ENCODE data around the gene CLASP1. TPM values are rescaled to one million over a fixed set of nuclear protein-coding genes. Genes with fewer than 3 reads are reported as not detected.
A peak's percentile ranks its signal among the peaks of the same experiment; 100 is the strongest.
"Not testable (repeated sequence)": the region's sequence is repeated elsewhere in the genome, so short reads cannot be mapped to it uniquely, and the experiment has no call there.

The CLASP1 gene
- total RNA-seq, 1 donor from 2014 or later: 163 TPM

DNA sequence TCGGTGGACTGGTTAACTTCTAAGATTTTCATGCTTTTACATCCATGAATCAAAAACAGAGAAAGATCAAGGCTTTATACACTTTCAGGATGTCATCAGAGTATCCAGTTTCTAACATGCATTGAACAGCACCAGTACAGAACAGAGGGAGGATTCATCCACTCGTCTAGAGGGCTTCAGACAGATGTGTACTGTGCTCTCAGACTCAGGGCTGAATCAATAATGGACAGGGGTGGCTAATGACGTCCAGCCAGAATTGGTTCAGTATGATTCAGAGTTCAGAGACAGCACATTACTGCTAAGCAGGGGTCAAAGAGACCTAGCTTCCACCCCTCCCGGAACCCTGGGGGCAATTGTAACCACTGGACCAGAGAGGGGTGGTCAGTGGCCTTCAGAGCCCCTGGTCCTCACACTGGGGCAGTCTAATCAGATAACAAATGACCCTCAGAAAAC is 81.3 kb downstream of the CLASP1 start:
- TF ChIP-seq CTCF (IDR thresholded peaks at IDR 0.05; ENCODE audit: partially characterized antibody, unreplicated experiment): no peak
- no peaks in the 10 kb centered on the region for H3K27me3 Mint-ChIP-seq (ENCODE audit: unreplicated experiment)
- DNase-seq: no peak
- H3K36me3 Mint-ChIP-seq (ENCODE audit: unreplicated experiment): no peaks in the 10 kb centered on the region
- H3K27ac Mint-ChIP-seq (ENCODE audit: unreplicated experiment): peak overlapping the region; percentile 73
- H3K4me3 Mint-ChIP-seq (ENCODE audit: unreplicated experiment): no peak overlapping the region
- H3K4me1 Mint-ChIP-seq (ENCODE audit: low read depth, unreplicated experiment): peaks cover 68% of the 10 kb centered on the region
- H3K9me3 Mint-ChIP-seq (ENCODE audit: unreplicated experiment): peaks cover 7% of the 10 kb centered on the region

DNA sequence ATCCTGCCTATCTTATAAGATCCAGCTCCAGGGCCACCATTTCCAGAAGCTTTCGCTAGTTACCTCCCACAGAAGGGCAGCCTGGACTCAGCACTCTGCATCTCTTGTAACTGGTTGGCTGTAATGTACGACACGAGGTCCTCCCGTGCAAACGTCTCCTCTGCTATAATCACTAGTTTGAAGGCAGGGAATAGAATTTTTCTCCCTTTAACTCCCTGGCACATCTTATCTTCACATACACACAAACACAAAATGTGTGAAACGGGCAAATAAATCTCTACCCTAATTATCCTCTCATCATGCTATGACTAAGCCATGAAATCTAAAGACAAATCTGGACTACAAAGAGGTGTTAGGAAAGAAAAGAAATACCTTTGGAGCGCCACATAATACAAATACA is 81.8 kb downstream of the CLASP1 start:
- H3K4me3 Mint-ChIP-seq (ENCODE audit: unreplicated experiment): peak overlapping the region; percentile 1
- TF ChIP-seq CTCF (IDR thresholded peaks at IDR 0.05; ENCODE audit: partially characterized antibody, unreplicated experiment): no peak
- no peak for DNase-seq
- H3K27me3 Mint-ChIP-seq (ENCODE audit: unreplicated experiment): peaks cover 2% of the 10 kb centered on the region
- peak overlapping the region; percentile 73 for H3K27ac Mint-ChIP-seq (ENCODE audit: unreplicated experiment)
- peaks cover 73% of the 10 kb centered on the region for H3K4me1 Mint-ChIP-seq (ENCODE audit: low read depth, unreplicated experiment)
- peaks cover 7% of the 10 kb centered on the region for H3K9me3 Mint-ChIP-seq (ENCODE audit: unreplicated experiment)
- H3K36me3 Mint-ChIP-seq (ENCODE audit: unreplicated experiment): no peaks in the 10 kb centered on the region

GRCh38 chr2:121565389-121566250 is 83.6 kb downstream of the CLASP1 start:
- Mint-ChIP-seq H3K4me3 (ENCODE audit: unreplicated experiment) (peak overlapping the region; percentile 70), H3K9me3 (ENCODE audit: unreplicated experiment) (peaks cover 7% of the 10 kb centered on the region), H3K27ac (ENCODE audit: unreplicated experiment) (peak overlapping the region; percentile 88), H3K27me3 (ENCODE audit: unreplicated experiment) (peaks cover 2% of the 10 kb centered on the region), H3K36me3 (ENCODE audit: unreplicated experiment) (no peaks in the 10 kb centered on the region), H3K4me1 (ENCODE audit: low read depth, unreplicated experiment) (peaks cover 70% of the 10 kb centered on the region)
- no peak for DNase-seq
- no peak for TF ChIP-seq CTCF (IDR thresholded peaks at IDR 0.05; ENCODE audit: partially characterized antibody, unreplicated experiment)

- no peak for DNase-seq
- Mint-ChIP-seq H3K36me3 (ENCODE audit: unreplicated experiment) (no peaks in the 10 kb centered on the region), H3K27me3 (ENCODE audit: unreplicated experiment) (peaks cover 2% of the 10 kb centered on the region), H3K27ac (ENCODE audit: unreplicated experiment) (peak overlapping the region; percentile 23), H3K4me1 (ENCODE audit: low read depth, unreplicated experiment) (peaks cover 63% of the 10 kb centered on the region), H3K4me3 (ENCODE audit: unreplicated experiment) (peak overlapping the region; percentile 70), H3K9me3 (ENCODE audit: unreplicated experiment) (peaks cover 4% of the 10 kb centered on the region)
- no peak for TF ChIP-seq CTCF (IDR thresholded peaks at IDR 0.05; ENCODE audit: partially characterized antibody, unreplicated experiment)
These were observed 84.4 kb downstream of the CLASP1 start for GRCh38 chr2:121564905-121565304.

DNA sequence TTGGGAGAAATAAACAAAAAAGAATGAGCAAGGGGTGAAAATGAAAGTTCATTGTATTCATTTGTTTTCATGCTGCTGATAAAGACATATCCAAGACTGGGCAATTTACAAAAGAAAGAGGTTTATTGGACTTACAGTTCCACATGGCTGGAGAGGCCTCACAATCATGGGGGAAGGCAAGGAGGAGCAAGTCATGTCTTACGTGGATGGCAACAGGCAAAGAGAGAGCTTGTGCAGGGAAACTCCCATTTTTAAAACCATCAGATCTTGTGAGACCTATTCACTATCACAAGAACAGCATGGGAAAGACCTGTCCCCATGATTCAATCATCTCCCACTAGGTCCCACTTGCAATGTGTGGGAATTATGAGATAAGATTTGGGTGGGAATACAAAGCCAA is 85.5 kb downstream of the CLASP1 start:
- DNase-seq; H3K27me3 Mint-ChIP-seq (ENCODE audit: unreplicated experiment); H3K4me3 Mint-ChIP-seq (ENCODE audit: unreplicated experiment); H3K36me3 Mint-ChIP-seq (ENCODE audit: unreplicated experiment); H3K27ac Mint-ChIP-seq (ENCODE audit: unreplicated experiment); H3K9me3 Mint-ChIP-seq (ENCODE audit: unreplicated experiment): not testable (repeated sequence)
- H3K4me1 Mint-ChIP-seq (ENCODE audit: low read depth, unreplicated experiment): peaks cover 60% of the 10 kb centered on the region

Data from glutamatergic neuron (in vitro differentiated cells).